Measurements from ENCODE around the gene GTPBP3.

GTPBP3 gene

GRCh38 chr19:17331045-17331558, 6.3 kb upstream of the GTPBP3 start:
- Mint-ChIP-seq H3K27me3 (peaks cover 13% of the 10 kb centered on the region), H3K4me1 (peaks cover 65% of the 10 kb centered on the region), H3K9me3 (no peaks in the 10 kb centered on the region), H3K4me3 (no peak overlapping the region), H3K27ac (no peak overlapping the region)
- DNase-seq (no peak), ATAC-seq (no peak)

DNA sequence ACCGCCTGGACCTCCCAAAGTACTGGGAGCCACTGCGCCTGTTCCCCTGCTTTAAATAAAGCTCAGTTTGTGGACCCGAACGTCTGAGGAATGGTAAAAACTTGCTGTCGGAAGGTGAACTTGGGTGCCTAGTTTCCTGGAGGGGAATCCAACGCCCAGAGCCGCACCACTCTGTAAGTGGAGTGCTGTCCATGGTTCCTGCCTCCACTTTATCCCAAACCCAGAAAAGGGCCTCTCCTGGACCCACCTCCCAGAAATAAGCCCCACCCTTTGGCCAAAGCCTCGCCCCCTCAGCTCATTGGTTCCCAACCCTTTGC, 5.0 kb upstream of the GTPBP3 start:
- Mint-ChIP-seq H3K27me3 (peaks cover 13% of the 10 kb centered on the region), H3K27ac (no peak overlapping the region), H3K9me3 (no peaks in the 10 kb centered on the region), H3K4me3 (no peak overlapping the region), H3K4me1 (peaks cover 69% of the 10 kb centered on the region)
- no peak for ATAC-seq
- no peak for DNase-seq

GRCh38 chr19:17332677-17333581, 4.4 kb upstream of the GTPBP3 start:
- Mint-ChIP-seq H3K27ac (peak overlapping the region in 1 of 2 donors; percentile 54), H3K27me3 (peaks cover 13% of the 10 kb centered on the region), H3K4me3 (peak overlapping the region; percentile 35 to 39), H3K9me3 (no peaks in the 10 kb centered on the region), H3K4me1 (peaks cover 66% of the 10 kb centered on the region)
- ATAC-seq (no peak), DNase-seq (peak; percentile 43 to 58)

DNA sequence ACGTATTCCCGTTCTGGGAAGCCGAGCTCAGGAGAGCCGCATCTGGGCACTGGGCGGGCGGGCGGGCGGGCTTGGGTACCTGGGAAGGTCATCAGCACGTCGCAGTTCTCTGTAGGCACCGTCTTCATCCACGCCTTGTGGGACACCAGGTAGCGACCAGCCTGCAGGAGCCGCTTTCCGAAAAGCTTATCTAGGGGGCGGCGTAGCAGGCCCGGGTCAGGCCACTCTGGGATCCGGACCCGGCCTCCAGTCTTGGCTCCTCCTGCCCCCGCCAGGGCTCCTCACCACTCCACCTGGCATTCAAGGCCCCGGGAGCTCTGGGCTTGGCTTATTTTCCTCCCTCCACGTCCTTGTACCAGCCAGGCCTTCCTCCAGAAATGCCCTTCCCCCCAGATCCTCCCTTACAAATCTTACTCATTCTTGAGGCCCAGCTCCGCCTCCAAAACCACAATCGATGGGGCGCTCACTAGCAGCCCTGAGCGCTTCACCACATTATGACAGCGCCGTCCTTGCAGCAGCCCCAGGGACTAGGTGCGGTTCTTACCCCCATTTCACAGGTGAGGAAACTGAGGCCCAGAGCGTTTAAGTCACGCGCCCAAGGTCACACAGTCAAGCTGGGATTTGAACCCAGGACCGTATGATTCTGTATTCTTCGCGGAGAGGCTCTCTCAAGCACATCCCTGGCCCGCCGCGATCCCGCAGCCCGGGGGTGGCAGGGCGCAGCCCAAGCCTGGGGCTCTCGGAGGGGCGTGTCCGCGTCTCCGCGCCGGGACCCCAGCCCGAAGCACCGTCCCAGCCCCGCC, 3.5 kb upstream of the GTPBP3 start:
- peak overlapping the region; percentile 89 for H3K4me3 Mint-ChIP-seq
- ATAC-seq (peak; percentile 56), DNase-seq (peak; percentile 72 to 84)
- peaks cover 13% of the 10 kb centered on the region for H3K27me3 Mint-ChIP-seq
- H3K4me1 Mint-ChIP-seq, result peaks cover 66% of the 10 kb centered on the region
- H3K27ac Mint-ChIP-seq, result peak overlapping the region in 1 of 2 donors; percentile 65
- no peaks in the 10 kb centered on the region for H3K9me3 Mint-ChIP-seq

- Mint-ChIP-seq H3K27me3 (peaks cover 12% of the 10 kb centered on the region), H3K27ac (peak within 1 kb of the TSS; percentile 59 to 80), H3K9me3 (no peaks in the 10 kb centered on the region), H3K4me1 (peaks cover 65% of the 10 kb centered on the region), H3K4me3 (peak within 1 kb of the TSS; percentile 91 to 95)
- ATAC-seq (peak; percentile 68), DNase-seq (peak; percentile 96 to 97)
These were observed 2.6 kb upstream of the GTPBP3 start, which contains the start of gene ANO8 for GRCh38 chr19:17334414-17335409. Gene ANO8, minus strand, starts transcription at chr19:17334855. Its CDS starts 185 bp downstream, at chr19:17334670.

GRCh38 chr19:17335575-17335974, 1.8 kb upstream of the GTPBP3 start:
- Mint-ChIP-seq H3K4me3 (peak overlapping the region; percentile 91 to 95), H3K9me3 (no peaks in the 10 kb centered on the region), H3K27me3 (peaks cover 4% of the 10 kb centered on the region), H3K4me1 (peaks cover 63% of the 10 kb centered on the region), H3K27ac (no peak overlapping the region)
- ATAC-seq (no peak), DNase-seq (no peak)

DNA sequence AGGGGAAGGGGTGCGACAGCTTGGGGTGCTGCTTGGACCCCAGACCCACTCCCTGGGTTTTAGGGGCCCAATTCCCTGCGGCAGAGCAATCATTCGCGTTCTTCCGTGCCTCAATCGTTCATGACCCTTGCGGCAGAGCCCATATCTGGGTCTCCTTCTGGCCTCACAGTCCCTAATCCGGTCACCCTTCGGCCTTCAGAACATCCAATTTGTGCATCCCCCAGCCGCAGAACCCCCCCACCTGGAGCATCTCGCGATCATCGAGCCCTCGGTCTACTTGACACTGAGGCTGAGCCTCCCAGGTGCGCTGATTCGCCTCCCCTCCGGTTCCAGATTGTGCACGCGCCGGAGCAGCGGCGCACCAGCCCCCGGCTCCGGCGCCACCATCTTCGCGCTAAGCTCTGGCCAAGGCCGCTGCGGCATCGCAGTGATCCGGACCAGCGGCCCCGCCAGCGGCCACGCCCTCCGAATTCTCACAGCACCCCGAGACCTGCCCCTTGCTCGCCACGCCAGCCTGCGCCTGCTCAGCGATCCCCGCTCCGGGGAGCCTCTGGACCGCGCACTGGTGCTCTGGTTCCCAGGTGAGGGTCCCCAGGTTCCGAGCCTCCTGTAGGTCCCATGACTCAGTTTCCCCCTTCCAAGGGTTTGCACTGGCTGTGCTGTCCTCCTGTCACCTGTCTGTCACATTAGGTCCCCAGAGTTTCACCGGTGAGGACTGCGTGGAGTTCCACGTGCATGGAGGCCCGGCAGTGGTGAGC, 501 bp downstream of the GTPBP3 start:
- peak; percentile 32 to 47 for DNase-seq

DNA sequence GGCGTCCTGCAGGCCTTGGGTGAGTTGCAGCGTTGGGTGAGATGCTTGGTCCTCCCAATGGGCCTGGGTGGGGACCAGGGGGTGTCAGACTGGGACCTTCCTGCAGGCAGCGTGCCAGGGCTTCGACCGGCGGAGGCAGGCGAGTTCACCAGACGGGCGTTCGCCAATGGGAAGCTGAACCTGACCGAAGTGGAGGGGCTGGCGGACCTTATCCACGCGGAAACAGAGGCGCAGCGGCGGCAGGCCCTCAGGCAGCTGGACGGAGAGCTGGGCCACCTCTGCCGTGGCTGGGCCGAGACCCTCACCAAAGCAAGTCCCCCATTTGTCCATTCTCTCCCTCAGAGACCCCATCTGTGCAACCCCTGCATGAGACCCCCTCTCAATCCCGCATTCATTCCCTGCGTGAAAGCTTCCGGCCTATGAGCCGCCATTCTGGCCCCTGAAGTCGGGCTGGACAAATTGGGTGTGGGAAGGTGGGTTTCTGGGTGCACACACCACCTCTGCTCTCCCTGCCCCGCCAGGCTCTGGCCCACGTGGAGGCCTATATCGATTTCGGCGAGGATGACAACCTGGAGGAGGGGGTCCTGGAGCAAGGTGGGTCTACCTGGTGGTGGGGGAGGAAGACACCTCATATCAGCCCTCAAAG, 1.2 kb downstream of the GTPBP3 start:
- ATAC-seq (no peak), DNase-seq (no peak)
- peak overlapping the region in 1 of 2 donors; percentile 7 for H3K27ac Mint-ChIP-seq
- H3K4me1 Mint-ChIP-seq, result peaks cover 53% of the 10 kb centered on the region
- H3K27me3 Mint-ChIP-seq, result no peaks in the 10 kb centered on the region
- no peaks in the 10 kb centered on the region for H3K9me3 Mint-ChIP-seq
- H3K4me3 Mint-ChIP-seq, result peak overlapping the region; percentile 91 to 95

More for the DNA sequence above, 501 bp downstream of the GTPBP3 start:
- H3K4me1 Mint-ChIP-seq, result peaks cover 60% of the 10 kb centered on the region
- no peaks in the 10 kb centered on the region for H3K9me3 Mint-ChIP-seq
- H3K27ac Mint-ChIP-seq, result peak overlapping the region; percentile 80 to 96
- no peaks in the 10 kb centered on the region for H3K27me3 Mint-ChIP-seq
- ATAC-seq, result peak; percentile 2
- H3K4me3 Mint-ChIP-seq, result peak overlapping the region; percentile 91 to 95

DNA sequence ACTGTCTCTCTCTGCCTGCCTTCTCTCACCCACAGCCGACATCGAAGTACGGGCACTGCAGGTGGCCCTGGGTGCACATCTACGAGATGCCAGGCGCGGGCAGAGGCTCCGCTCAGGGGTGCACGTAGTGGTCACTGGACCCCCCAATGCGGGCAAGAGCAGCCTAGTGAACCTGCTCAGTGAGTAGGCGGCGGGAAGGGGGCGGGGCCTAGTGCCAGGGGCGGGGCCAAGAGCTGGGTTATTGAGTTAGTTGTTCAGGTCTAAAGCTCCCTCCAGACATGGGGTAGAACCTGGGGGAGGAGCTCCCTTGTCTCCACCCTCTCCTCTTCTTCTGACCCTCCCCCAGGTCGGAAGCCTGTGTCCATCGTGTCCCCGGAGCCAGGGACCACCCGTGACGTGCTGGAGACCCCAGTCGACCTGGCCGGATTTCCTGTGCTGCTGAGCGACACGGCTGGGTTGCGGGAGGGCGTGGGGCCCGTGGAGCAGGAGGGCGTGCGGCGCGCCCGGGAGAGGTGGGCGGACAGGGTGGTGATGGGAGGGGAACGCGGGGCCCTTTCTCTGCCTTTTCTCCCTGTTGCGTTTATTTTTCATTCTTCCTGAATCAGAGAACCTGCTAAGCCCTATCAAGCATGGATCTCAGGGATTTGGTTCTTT, 1.9 kb downstream of the GTPBP3 start:
- H3K9me3 Mint-ChIP-seq, result no peaks in the 10 kb centered on the region
- DNase-seq (no peak), ATAC-seq (no peak)
- H3K27ac Mint-ChIP-seq, result peak overlapping the region in 1 of 2 donors; percentile 7
- peaks cover 47% of the 10 kb centered on the region for H3K4me1 Mint-ChIP-seq
- H3K27me3 Mint-ChIP-seq, result no peaks in the 10 kb centered on the region
- peak overlapping the region; percentile 91 to 95 for H3K4me3 Mint-ChIP-seq

- H3K4me1 Mint-ChIP-seq, result peaks cover 38% of the 10 kb centered on the region
- peak overlapping the region in 1 of 2 donors; percentile 42 for H3K27ac Mint-ChIP-seq
- no peaks in the 10 kb centered on the region for H3K27me3 Mint-ChIP-seq
- H3K9me3 Mint-ChIP-seq, result no peaks in the 10 kb centered on the region
- ATAC-seq (no peak), DNase-seq (no peak)
- no peak overlapping the region for H3K4me3 Mint-ChIP-seq
These were observed 3.0 kb downstream of the GTPBP3 start for GRCh38 chr19:17340302-17340870.

DNA sequence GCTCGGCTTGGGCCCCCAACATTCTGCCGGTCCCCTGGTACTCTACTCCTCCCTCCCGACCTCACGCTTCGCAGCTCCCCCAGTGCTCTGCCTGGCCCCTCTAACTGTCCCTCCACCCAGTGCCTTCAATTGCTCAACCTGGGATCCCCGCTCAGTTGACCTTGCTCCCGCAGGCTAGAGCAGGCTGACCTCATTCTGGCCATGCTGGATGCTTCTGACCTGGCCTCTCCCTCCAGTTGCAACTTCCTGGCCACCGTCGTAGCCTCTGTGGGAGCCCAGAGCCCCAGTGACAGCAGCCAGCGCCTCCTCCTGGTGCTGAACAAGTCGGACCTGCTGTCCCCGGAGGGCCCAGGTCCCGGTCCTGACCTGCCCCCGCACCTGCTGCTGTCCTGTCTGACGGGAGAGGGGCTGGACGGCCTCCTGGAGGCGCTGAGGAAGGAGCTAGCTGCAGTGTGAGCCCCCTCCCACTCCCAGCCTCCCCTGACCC, 3.6 kb downstream of the GTPBP3 start:
- H3K4me3 Mint-ChIP-seq, result no peak overlapping the region
- H3K4me1 Mint-ChIP-seq, result peaks cover 39% of the 10 kb centered on the region
- H3K9me3 Mint-ChIP-seq, result no peaks in the 10 kb centered on the region
- H3K27ac Mint-ChIP-seq, result no peak overlapping the region
- H3K27me3 Mint-ChIP-seq, result no peaks in the 10 kb centered on the region
- ATAC-seq, result no peak
- DNase-seq, result no peak

- Mint-ChIP-seq H3K27me3 (no peaks in the 10 kb centered on the region), H3K9me3 (no peaks in the 10 kb centered on the region), H3K27ac (no peak overlapping the region), H3K4me3 (no peak overlapping the region), H3K4me1 (peaks cover 39% of the 10 kb centered on the region)
- DNase-seq (no peak), ATAC-seq (no peak)
These were observed 4.0 kb downstream of the GTPBP3 start for GRCh38 chr19:17341386-17341785.

- H3K27me3 Mint-ChIP-seq, result no peaks in the 10 kb centered on the region
- H3K4me1 Mint-ChIP-seq, result peaks cover 40% of the 10 kb centered on the region
- no peak overlapping the region for H3K27ac Mint-ChIP-seq
- DNase-seq (no peak), ATAC-seq (no peak)
- H3K9me3 Mint-ChIP-seq, result no peaks in the 10 kb centered on the region
- no peak overlapping the region for H3K4me3 Mint-ChIP-seq
These were observed 4.5 kb downstream of the GTPBP3 start for GRCh38 chr19:17341845-17342244.
